DND-41 (cell line): ENCODE measurements around the gene SOST.

Experiments used
- ATAC-seq: fragments of 200-7000 bp; cut with Tn5 transposase; 3 replicates; pipeline ENCODE4 v1.9.1; 2021; ENCODE audit warnings: low read depth; ENCODE audit not compliant: insufficient read depth
- DNase-seq: peaks from one replicate; pipeline ENCODE4 v3.0.0-alpha.2; 2020
- H2AFZ ChIP-seq: 2 replicates; pipeline ENCODE4 v1.6.0; 2012; ENCODE audit warnings: low read depth, low read length
- H3K27ac ChIP-seq: 2 replicates; pipeline ENCODE4 v1.5.1; 2012; ENCODE audit warnings: low read length, inconsistent platforms
- H3K27me3 ChIP-seq: fragments of 200-600 bp; sonication (generic); 2 replicates; pipeline ENCODE4 v1.6.0; 2012; ENCODE audit warnings: low read length, mild to moderate bottlenecking, inconsistent platforms; ENCODE audit not compliant: insufficient read depth, poor library complexity
- H3K36me3 ChIP-seq: 2 replicates; pipeline ENCODE4 v1.5.1; 2012; ENCODE audit warnings: low read length, inconsistent platforms; ENCODE audit not compliant: insufficient read depth
- H3K4me1 ChIP-seq: 2 replicates; pipeline ENCODE4 v1.5.1; 2012; ENCODE audit warnings: mild to moderate bottlenecking, low read length; ENCODE audit not compliant: insufficient read depth
- H3K4me2 ChIP-seq: 2 replicates; pipeline ENCODE4 v1.6.0; 2012; ENCODE audit warnings: mild to moderate bottlenecking, moderate library complexity, low read length, inconsistent platforms; ENCODE audit not compliant: insufficient read depth
- H3K4me3 ChIP-seq, 2 experiments: fragments of 200-600 bp in 1 of 2; shearing (Covaris generic) in 1 of 2; 2 replicates each; pipeline ENCODE4 v1.5.1; 2012 to 2016; ENCODE audit warnings: inconsistent platforms in 2 of 2, low read length in 2 of 2, mild to moderate bottlenecking in 2 of 2, low read depth in 1 of 2, moderate library complexity in 1 of 2
- H3K79me2 ChIP-seq: 2 replicates; pipeline ENCODE4 v1.6.0; 2012; ENCODE audit warnings: low read length, inconsistent platforms; ENCODE audit not compliant: insufficient read depth
- H3K9ac ChIP-seq: 2 replicates; pipeline ENCODE4 v1.6.0; 2012; ENCODE audit warnings: low read depth, mild to moderate bottlenecking, inconsistent platforms, low read length, moderate library complexity
- H3K9me3 ChIP-seq: 2 replicates; pipeline ENCODE4 v1.5.1; 2012; ENCODE audit warnings: low read length, moderate library complexity, mild to moderate bottlenecking, inconsistent platforms; ENCODE audit not compliant: insufficient read depth, severe bottlenecking
- H4K20me1 ChIP-seq: 2 replicates; pipeline ENCODE4 v1.6.0; 2012; ENCODE audit warnings: low read length; ENCODE audit not compliant: insufficient read depth
- CTCF ChIP-seq: IDR thresholded peaks from 2 replicates; pipeline ENCODE4 v1.5.1; 2012; ENCODE audit warnings: borderline replicate concordance, low read length, moderate library complexity, mild to moderate bottlenecking; ENCODE audit not compliant: poor library complexity, severe bottlenecking; ENCODE audit errors: extremely low read depth
- EZH2 ChIP-seq: IDR thresholded peaks from 3 replicates; pipeline ENCODE4 v1.6.1; 2012; ENCODE audit warnings: borderline replicate concordance, low read depth, mild to moderate bottlenecking, moderate library complexity, low read length, inconsistent platforms; ENCODE audit not compliant: severe bottlenecking

The SOST gene

GRCh38 chr17:43719578-43719977 is 39.0 kb downstream of the SOST start:
- H2AFZ ChIP-seq, result peak overlapping the region; percentile 90; the same call in 1 of the 2 replicates

GRCh38 chr17:43718544-43718943 is 40.0 kb downstream of the SOST start:
- Histone ChIP-seq H3K27me3 (peaks cover 27% of the 10 kb centered on the region), H3K4me1 (peaks cover 14% of the 10 kb centered on the region), H2AFZ (no peak overlapping the region), H3K9me3 (no peaks in the 10 kb centered on the region), H3K36me3 (no peaks in the 10 kb centered on the region), H3K4me2 (no peak overlapping the region), H3K9ac (no peak overlapping the region), H3K79me2 (no peaks in the 10 kb centered on the region), H3K4me3 (no peak overlapping the region), H4K20me1 (no peaks in the 10 kb centered on the region), H3K27ac (no peak overlapping the region)
- TF ChIP-seq EZH2, result no peak
- TF ChIP-seq CTCF, result no peak
- ATAC-seq, result no peak
- DNase-seq, result no peak

More at GRCh38 chr17:43719578-43719977, 39.0 kb downstream of the SOST start:
- ATAC-seq (no peak), DNase-seq (no peak)
- no peaks in the 10 kb centered on the region for H3K79me2 ChIP-seq
- H3K4me2 ChIP-seq, result no peak overlapping the region
- H3K9ac ChIP-seq, result no peak overlapping the region
- H3K4me3 ChIP-seq, result no peak overlapping the region
- no peaks in the 10 kb centered on the region for H3K9me3 ChIP-seq
- no peak overlapping the region for H3K27ac ChIP-seq
- no peaks in the 10 kb centered on the region for H3K36me3 ChIP-seq
- H3K4me1 ChIP-seq, result peaks cover 14% of the 10 kb centered on the region
- TF ChIP-seq EZH2 (no peak), CTCF (no peak)
- peaks cover 18% of the 10 kb centered on the region for H3K27me3 ChIP-seq
- no peaks in the 10 kb centered on the region for H4K20me1 ChIP-seq

GRCh38 chr17:43717913-43718312 is 40.7 kb downstream of the SOST start:
- H3K4me1 ChIP-seq, result peaks cover 14% of the 10 kb centered on the region
- no peak overlapping the region for H3K4me3 ChIP-seq
- H4K20me1 ChIP-seq, result no peaks in the 10 kb centered on the region
- H3K36me3 ChIP-seq, result no peaks in the 10 kb centered on the region
- no peak overlapping the region for H3K27ac ChIP-seq
- no peaks in the 10 kb centered on the region for H3K79me2 ChIP-seq
- DNase-seq (no peak), ATAC-seq (no peak)
- no peak overlapping the region for H3K4me2 ChIP-seq
- peaks cover 34% of the 10 kb centered on the region for H3K27me3 ChIP-seq
- TF ChIP-seq CTCF, result no peak
- TF ChIP-seq EZH2, result no peak
- H3K9ac ChIP-seq, result no peak overlapping the region
- no peaks in the 10 kb centered on the region for H3K9me3 ChIP-seq
- no peak overlapping the region for H2AFZ ChIP-seq

- H3K9me3 ChIP-seq, result no peaks in the 10 kb centered on the region
- no peak overlapping the region for H3K4me2 ChIP-seq
- no peaks in the 10 kb centered on the region for H3K36me3 ChIP-seq
- no peak overlapping the region for H3K27ac ChIP-seq
- no peak for DNase-seq
- no peaks in the 10 kb centered on the region for H4K20me1 ChIP-seq
- no peaks in the 10 kb centered on the region for H3K4me1 ChIP-seq
- H3K79me2 ChIP-seq, result no peaks in the 10 kb centered on the region
- no peak overlapping the region for H3K4me3 ChIP-seq
- H3K9ac ChIP-seq, result no peak overlapping the region
- H3K27me3 ChIP-seq, result peaks cover 25% of the 10 kb centered on the region
- no peak overlapping the region for H2AFZ ChIP-seq
- no peak for ATAC-seq
- no peak for TF ChIP-seq EZH2
- no peak for TF ChIP-seq CTCF
Measured at GRCh38 chr17:43714465-43715149, 44.0 kb downstream of the SOST start.
